GM23338 (cell line): Measurements from ENCODE around the gene ZCCHC24. TPM values are rescaled to one million over a fixed set of nuclear protein-coding genes. Genes with fewer than 3 reads are reported as not detected.

Experiments
- ATAC-seq: fragments of 200-7000 bp; cut with Tn5 transposase; 3 replicates; pipeline ENCODE4 v1.9.1; 2020
- DNase-seq: peaks from one replicate; pipeline ENCODE4 v3.0.0-alpha.2; 2015; ENCODE audit warnings: low spot score
- H2AFZ ChIP-seq: fragments of 200-600 bp; sonication (generic); 2 replicates; pipeline ENCODE4 v1.8.0; 2016; ENCODE audit warnings: antibody characterized with exemption, mild to moderate bottlenecking, moderate library complexity
- H3F3A ChIP-seq: fragments of 200-600 bp; sonication (generic); replicated peaks from 2 replicates; pipeline ENCODE4 v1.8.0; 2017; ENCODE audit warnings: antibody characterized with exemption, mixed run types, low read depth
- H3K27ac ChIP-seq: fragments of 200-600 bp; sonication (generic); 2 replicates; pipeline ENCODE4 v1.6.1; 2016; ENCODE audit warnings: low read depth
- H3K27me3 ChIP-seq: fragments of 200-600 bp; sonication (generic); 2 replicates; pipeline ENCODE4 v1.8.0; 2016; ENCODE audit warnings: mild to moderate bottlenecking, mixed run types, moderate library complexity; ENCODE audit not compliant: insufficient read depth
- H3K36me3 ChIP-seq: fragments of 200-600 bp; sonication (generic); 2 replicates; pipeline ENCODE4 v1.8.0; 2016; ENCODE audit warnings: mild to moderate bottlenecking; ENCODE audit not compliant: insufficient read depth
- H3K4me1 ChIP-seq: fragments of 200-600 bp; sonication (generic); 2 replicates; pipeline ENCODE4 v1.8.0; 2016; ENCODE audit warnings: mild to moderate bottlenecking, moderate library complexity; ENCODE audit not compliant: insufficient read depth
- H3K4me2 ChIP-seq: fragments of 200-600 bp; sonication (generic); 2 replicates; pipeline ENCODE4 v1.7.1; 2017; ENCODE audit warnings: mixed run types
- H3K4me3 ChIP-seq: fragments of 200-600 bp; sonication (generic); 2 replicates; pipeline ENCODE4 v1.6.1; 2016; ENCODE audit warnings: mixed run types
- H3K79me2 ChIP-seq: fragments of 200-600 bp; sonication (generic); replicated peaks from 2 replicates; pipeline ENCODE4 v1.8.0; 2017; ENCODE audit warnings: mild to moderate bottlenecking; ENCODE audit not compliant: insufficient read depth
- H3K9me2 ChIP-seq: fragments of 200-600 bp; sonication (generic); 2 replicates; pipeline ENCODE4 v1.8.0; 2017; ENCODE audit not compliant: insufficient read depth
- H4K20me1 ChIP-seq: fragments of 200-600 bp; sonication (generic); replicated peaks from 2 replicates; pipeline ENCODE4 v1.8.0; 2017; ENCODE audit warnings: mild to moderate bottlenecking; ENCODE audit not compliant: insufficient read depth
- H3K27ac Mint-ChIP-seq: 2 replicates; pipeline ENCODE4 v1.8.0; 2020; ENCODE audit warnings: inconsistent platforms, mild to moderate bottlenecking, moderate library complexity, mixed read lengths
- H3K27me3 Mint-ChIP-seq: 3 replicates; pipeline ENCODE4 v1.8.0; 2022; ENCODE audit warnings: low read depth, mild to moderate bottlenecking, moderate library complexity, mixed read lengths, inconsistent platforms; ENCODE audit not compliant: insufficient read depth, poor library complexity
- H3K36me3 Mint-ChIP-seq: 3 replicates; pipeline ENCODE4 v1.8.0; 2021; ENCODE audit warnings: low read depth, mild to moderate bottlenecking, inconsistent platforms, moderate library complexity, mixed read lengths
- H3K4me1 Mint-ChIP-seq: 3 replicates; pipeline ENCODE4 v1.8.0; 2020; ENCODE audit warnings: mild to moderate bottlenecking, inconsistent platforms, mixed read lengths
- H3K4me3 Mint-ChIP-seq: 3 replicates; pipeline ENCODE4 v1.8.0; 2021; ENCODE audit warnings: moderate library complexity, mild to moderate bottlenecking, inconsistent platforms, mixed read lengths
- H3K9me3 Mint-ChIP-seq: 3 replicates; pipeline ENCODE4 v1.8.0; 2020; ENCODE audit warnings: moderate library complexity, mild to moderate bottlenecking, inconsistent platforms, mixed read lengths
- CREB1 ChIP-seq: fragments of 250-450 bp; sonication (Bioruptor Pico); IDR thresholded peaks from 2 replicates; pipeline ENCODE4 v1.5.0; 2020; ENCODE audit warnings: low read depth, mild to moderate bottlenecking, moderate library complexity
- ETS1 ChIP-seq: IDR thresholded peaks from 2 replicates; pipeline ENCODE4 v1.6.1; 2016; ENCODE audit warnings: antibody characterized with exemption
- EZH2 ChIP-seq: fragments of 200-600 bp; sonication (generic); IDR thresholded peaks from one replicate; pipeline ENCODE4 v1.8.0; 2017; ENCODE audit warnings: antibody characterized with exemption, mild to moderate bottlenecking, low read depth; ENCODE audit not compliant: unreplicated experiment
- EZH2phosphoT487 ChIP-seq: fragments of 200-600 bp; sonication (generic); IDR thresholded peaks from one replicate; pipeline ENCODE4 v1.8.1; 2018; ENCODE audit warnings: antibody characterized with exemption; ENCODE audit not compliant: unreplicated experiment
- JUNB ChIP-seq: IDR thresholded peaks from one replicate; pipeline ENCODE4 v1.6.1; 2016; ENCODE audit warnings: antibody characterized with exemption; ENCODE audit not compliant: unreplicated experiment
- NANOG ChIP-seq: IDR thresholded peaks from 2 replicates; pipeline ENCODE4 v1.6.1; 2016; ENCODE audit warnings: antibody characterized with exemption, borderline replicate concordance
- REST ChIP-seq: IDR thresholded peaks from one replicate; pipeline ENCODE4 v1.6.1; 2018; ENCODE audit warnings: antibody characterized with exemption; ENCODE audit not compliant: unreplicated experiment
- STAT1 ChIP-seq: IDR thresholded peaks from one replicate; pipeline ENCODE4 v1.6.1; 2016; ENCODE audit warnings: antibody characterized with exemption; ENCODE audit not compliant: unreplicated experiment
- ZNF114 ChIP-seq: fragments of 250-450 bp; sonication (Bioruptor Pico); IDR thresholded peaks from 2 replicates; pipeline ENCODE4 v1.5.0; 2020; ENCODE audit warnings: mild to moderate bottlenecking, moderate library complexity
- ZNF331 ChIP-seq: fragments of 250-450 bp; sonication (Bioruptor Pico); IDR thresholded peaks from 2 replicates; pipeline ENCODE4 v1.5.0; 2020; ENCODE audit warnings: low read depth, mild to moderate bottlenecking, moderate library complexity
- ZNF462 ChIP-seq: fragments of 250-450 bp; sonication (Bioruptor Pico); IDR thresholded peaks from 2 replicates; pipeline ENCODE4 v1.5.0; 2020; ENCODE audit warnings: mild to moderate bottlenecking, moderate library complexity
- polyA plus RNA-seq: library from polyadenylated mRNA; unstranded; fragments of >200 nt; fragmentation: Nextera tagmentation; extraction: Ambion mirVana; gene quantifications from 2 replicates; pipeline ENCODE4 v1.2.1, GENCODE V29; 2016
- total RNA-seq: library from RNA; depleted of rRNA; stranded (reverse); fragments of >200 nt; shearing (Covaris generic); gene quantifications from 2 replicates; pipeline ENCODE4 v1.2.3, GENCODE V29; 2014

The ZCCHC24 gene
- total and polyA plus RNA-seq, 2 experiments from 2014 or later: 2.0 to 10.1 TPM

GRCh38 chr10:79493806-79494205 is 48.4 kb upstream of the ZCCHC24 start (continued):
- TF ChIP-seq REST: no peak
- no peak for TF ChIP-seq STAT1
- TF ChIP-seq ZNF114 (CRISPR knock-in tag): no peak
- no peak for TF ChIP-seq JUNB
- TF ChIP-seq CREB1 (CRISPR knock-in tag): no peak

- Histone ChIP-seq H3K4me1 (no peaks in the 10 kb centered on the region), H2AFZ (no peak overlapping the region), H3K27ac (no peak overlapping the region), H3K4me2 (no peak overlapping the region), H3F3A (no peaks in the 10 kb centered on the region), H3K36me3 (no peaks in the 10 kb centered on the region), H3K27me3 (no peaks in the 10 kb centered on the region), H3K79me2 (no peaks in the 10 kb centered on the region), H3K4me3 (no peak overlapping the region), H3K9me2 (no peaks in the 10 kb centered on the region), H4K20me1 (no peaks in the 10 kb centered on the region)
- no peaks in the 10 kb centered on the region for H3K36me3 Mint-ChIP-seq
- ATAC-seq: no peak
- no peak overlapping the region for H3K27ac Mint-ChIP-seq
- no peak overlapping the region for H3K4me3 Mint-ChIP-seq
- H3K9me3 Mint-ChIP-seq: peaks cover 15% of the 10 kb centered on the region
- peaks cover 21% of the 10 kb centered on the region for H3K27me3 Mint-ChIP-seq
- DNase-seq: no peak
- peaks cover 13% of the 10 kb centered on the region for H3K4me1 Mint-ChIP-seq
- TF ChIP-seq EZH2phosphoT487: no peak
- no peak for TF ChIP-seq REST
- no peak for TF ChIP-seq STAT1
- no peak for TF ChIP-seq ETS1
- TF ChIP-seq ZNF462 (CRISPR knock-in tag): no peak
- TF ChIP-seq JUNB: no peak
- no peak for TF ChIP-seq EZH2
- no peak for TF ChIP-seq NANOG
- no peak for TF ChIP-seq ZNF331 (CRISPR knock-in tag)
- no peak for TF ChIP-seq ZNF114 (CRISPR knock-in tag)
Observed at GRCh38 chr10:79492839-79493238, 47.4 kb upstream of the ZCCHC24 start.
